ENCODE results near the gene WDR77. TPM values are rescaled to one million over a fixed set of nuclear protein-coding genes. Genes with fewer than 3 reads are reported as not detected.

Gene WDR77
- total and polyA plus RNA-seq, 2 of the 4 experiments (the other 2 are of a cell fraction) = 80.8 to 87.0 TPM

DNA sequence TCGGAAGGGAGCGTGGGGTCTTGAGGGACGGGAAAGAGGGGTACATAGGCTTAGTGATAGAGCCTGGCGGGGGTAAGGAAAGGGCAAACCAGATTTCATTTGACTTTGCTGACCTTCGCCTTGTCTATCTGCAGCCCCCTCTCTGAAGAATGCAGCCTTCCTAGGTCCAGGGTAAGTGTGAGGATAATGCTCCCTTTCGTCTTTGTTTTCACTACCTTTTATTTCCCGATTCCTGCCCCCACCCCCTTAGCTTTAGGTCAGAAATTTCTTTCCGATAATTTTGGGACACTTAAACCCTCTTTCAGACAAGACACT lies 604 bp upstream of the WDR77 start:
- Histone ChIP-seq H4K20me1 (ENCODE audit: insufficient read depth, low read length) (peaks cover 2% of the 10 kb centered on the region; the same call in 1 of the 2 replicates), H3K9me3 (ENCODE audit: control insufficient read depth, insufficient read depth, low read length) (no peaks in the 10 kb centered on the region), H3K4me3 (ENCODE audit: insufficient read depth, low read depth, low read length) (peak overlapping the region; percentile 92), H4K91ac (ENCODE audit: insufficient read depth, low read depth, low read length) (peak overlapping the region; percentile 83), H3K18ac (ENCODE audit: low read depth, low read length) (0 out of 2 replicates have a peak overlapping the region, but pooled peaks have one; percentile 62), H4K5ac (ENCODE audit: low read depth, low read length) (peak overlapping the region; percentile 91), H2AFZ (replicated peaks; ENCODE audit: low read length, poor library complexity) (peak overlapping the region; percentile 96), H3K14ac (replicated peaks; ENCODE audit: low read depth, low read length) (peak overlapping the region; percentile 94), H3K4me1 (ENCODE audit: control insufficient read depth, insufficient read depth, low read length) (peaks cover 2% of the 10 kb centered on the region), H2AK9ac (replicated peaks; ENCODE audit: low read depth, low read length, poor library complexity) (peak overlapping the region; percentile 95), H3K4me2 (ENCODE audit: low read depth, low read length) (peak overlapping the region; percentile 98), H2BK15ac (ENCODE audit: low read depth, low read length) (no peak overlapping the region), H3K27ac (ENCODE audit: insufficient read depth, low read length) (peak overlapping the region; percentile 91), H2AK5ac (ENCODE audit: low read depth, low read length) (peak overlapping the region; percentile 71), H2BK120ac (ENCODE audit: low read depth, low read length) (peak overlapping the region; percentile 60; the same call in 1 of the 2 replicates), H3K9me1 (ENCODE audit: insufficient read depth, low read length) (peaks cover 3% of the 10 kb centered on the region), H3K27me3 (ENCODE audit: control insufficient read depth, insufficient read depth, low read length) (no peaks in the 10 kb centered on the region), H2BK20ac (ENCODE audit: low read depth, low read length) (no peak overlapping the region), H2BK5ac (ENCODE audit: low read depth, low read length, poor library complexity, severe bottlenecking) (peak overlapping the region; percentile 81), H3K56ac (ENCODE audit: extremely low read depth, insufficient read depth, low read length) (peak overlapping the region; percentile 90), H3K79me1 (ENCODE audit: low read depth in 1 of 2, low read length in 2 of 2) (peaks cover 59 to 75% of the 10 kb centered on the region in 2 experiments), H4K8ac (ENCODE audit: low read depth in 2 of 2, low read length in 2 of 2) (peak overlapping the region; percentile 79 to 97), H3K4ac (ENCODE audit: low read depth, low read length) (peak overlapping the region; percentile 94), H3K9ac (ENCODE audit: low read depth, low read length) (peak overlapping the region; percentile 96), H3K36me3 (ENCODE audit: control insufficient read depth, insufficient read depth, low read length) (peaks cover 10% of the 10 kb centered on the region), H3K23ac (ENCODE audit: low read depth, low read length) (peak overlapping the region; percentile 90)
- DNase-seq (no peak), ATAC-seq (ENCODE audit: low read depth) (no peak)
- CTCF ChIA-PET = interaction anchor here (1.2 kb wide), 1 partner anchor 31 kb away, joined by 6 read pairs; no protein-coding TSS in a partner anchor
- intact Hi-C loops (cut with micrococcal nuclease) (no loop called here), dilution Hi-C loops (cut with HindIII; ENCODE audit: low sequenced_read_pairs, unreplicated experiment) (loop anchor here (25.0 kb wide), 1 partner anchor 313 kb away; the partner anchor contains the start of gene DDX20), in situ Hi-C loops (cut with MboI; ENCODE audit: low sequenced_read_pairs) (no loop called here)
- WGBS, 2 experiments (ENCODE audit: extremely low coverage in 2 of 2, insufficient read length in 1 of 2) = 4% methylated on average over 3 of the region's 8 CpGs; no CpG with 5 or more reads in 1 of the 2 experiments
- no TSS peak for BruUV-seq (replicated peaks)
- POLR2A ChIA-PET (ENCODE audit: unreplicated experiment) = interaction anchor here (0.6 kb wide), 1 partner anchor 132 kb away, joined by 4 read pairs; no protein-coding TSS in a partner anchor
- TF ChIP-seq NFE2L2 (IDR thresholded peaks at IDR 0.05; ENCODE audit: low read depth, low read length) = no peak
- no peak for TF ChIP-seq CTCF (conservative IDR thresholded peaks at IDR 0.05; ENCODE audit: low read depth, low read length)
- no peak for TF ChIP-seq RCOR1 (IDR thresholded peaks at IDR 0.05; ENCODE audit: insufficient replicate concordance, low read length)
- TF ChIP-seq, protein P1, sequence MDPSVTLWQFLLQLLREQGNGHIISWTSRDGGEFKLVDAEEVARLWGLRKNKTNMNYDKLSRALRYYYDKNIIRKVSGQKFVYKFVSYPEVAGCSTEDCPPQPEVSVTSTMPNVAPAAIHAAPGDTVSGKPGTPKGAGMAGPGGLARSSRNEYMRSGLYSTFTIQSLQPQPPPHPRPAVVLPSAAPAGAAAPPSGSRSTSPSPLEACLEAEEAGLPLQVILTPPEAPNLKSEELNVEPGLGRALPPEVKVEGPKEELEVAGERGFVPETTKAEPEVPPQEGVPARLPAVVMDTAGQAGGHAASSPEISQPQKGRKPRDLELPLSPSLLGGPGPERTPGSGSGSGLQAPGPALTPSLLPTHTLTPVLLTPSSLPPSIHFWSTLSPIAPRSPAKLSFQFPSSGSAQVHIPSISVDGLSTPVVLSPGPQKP (IDR thresholded peaks at IDR 0.05; ENCODE audit: borderline replicate concordance, low read depth, low read length) = no peak
- no peak for TF ChIP-seq MAZ (IDR thresholded peaks at IDR 0.05; ENCODE audit: borderline replicate concordance, low read depth, low read length)
- TF ChIP-seq BHLHE40 (IDR thresholded peaks at IDR 0.05; ENCODE audit: low read depth, low read length) = no peak

All from IMR-90 (cell line).